LNCaP clone FGC (cell line): Measurements from ENCODE around the gene VAMP3.
A peak's percentile ranks its signal among the peaks of the same experiment; 100 is the strongest.

Experiments used
- DNase-seq: peaks from one replicate; pipeline ENCODE4 v3.0.0-alpha.2; 2011; ENCODE audit warnings: low read depth
- H3K4me3 ChIP-seq: 2 replicates; pipeline ENCODE4 v1.5.1; 2011; ENCODE audit warnings: mild to moderate bottlenecking, low read depth, low read length, control low read depth
- CTCF ChIP-seq: IDR thresholded peaks from 2 replicates; pipeline ENCODE4 v1.5.1; 2012; ENCODE audit warnings: mild to moderate bottlenecking; ENCODE audit not compliant: control insufficient read depth, insufficient read depth; ENCODE audit errors: extremely low read depth

Gene VAMP3

GRCh38 chr1:7760245-7760644 is 10.9 kb upstream of the VAMP3 start:
- TF ChIP-seq CTCF, result no peak

GRCh38 chr1:7761103-7761502 is 10.0 kb upstream of the VAMP3 start:
- H3K4me3 ChIP-seq, result no peak overlapping the region
- DNase-seq, result no peak
- no peak for TF ChIP-seq CTCF

More at GRCh38 chr1:7760245-7760644, 10.9 kb upstream of the VAMP3 start:
- no peak for DNase-seq
- H3K4me3 ChIP-seq, result no peak overlapping the region

GRCh38 chr1:7767176-7767575 is 3.9 kb upstream of the VAMP3 start:
- DNase-seq, result no peak
- TF ChIP-seq CTCF, result no peak
- no peak overlapping the region for H3K4me3 ChIP-seq

GRCh38 chr1:7768583-7768982 is 2.5 kb upstream of the VAMP3 start:
- no peak for DNase-seq
- no peak overlapping the region for H3K4me3 ChIP-seq
- TF ChIP-seq CTCF, result no peak

GRCh38 chr1:7769673-7770412 is 1.3 kb upstream of the VAMP3 start:
- DNase-seq, result no peak
- TF ChIP-seq CTCF, result no peak
- no peak overlapping the region for H3K4me3 ChIP-seq

GRCh38 chr1:7770669-7770996 is 463 bp upstream of the VAMP3 start:
- no peak for DNase-seq
- peak overlapping the region; percentile 97 for H3K4me3 ChIP-seq
- no peak for TF ChIP-seq CTCF

- DNase-seq, result no peak
- H3K4me3 ChIP-seq, result peak overlapping the region; percentile 97
- TF ChIP-seq CTCF, result 0 out of 2 replicates have a peak, but pooled peaks have one; percentile 10
Observed at GRCh38 chr1:7771823-7772299, 765 bp downstream of the VAMP3 start.
